ENCODE data around the gene SMLR1. TPM values are rescaled to one million over a fixed set of nuclear protein-coding genes. Genes with fewer than 3 reads are reported as not detected.

The SMLR1 gene
- total and polyA plus RNA-seq, 2 donors (not counting 3 experiments of a cell fraction or from before 2014, with no cell fraction given), result not detected

DNA sequence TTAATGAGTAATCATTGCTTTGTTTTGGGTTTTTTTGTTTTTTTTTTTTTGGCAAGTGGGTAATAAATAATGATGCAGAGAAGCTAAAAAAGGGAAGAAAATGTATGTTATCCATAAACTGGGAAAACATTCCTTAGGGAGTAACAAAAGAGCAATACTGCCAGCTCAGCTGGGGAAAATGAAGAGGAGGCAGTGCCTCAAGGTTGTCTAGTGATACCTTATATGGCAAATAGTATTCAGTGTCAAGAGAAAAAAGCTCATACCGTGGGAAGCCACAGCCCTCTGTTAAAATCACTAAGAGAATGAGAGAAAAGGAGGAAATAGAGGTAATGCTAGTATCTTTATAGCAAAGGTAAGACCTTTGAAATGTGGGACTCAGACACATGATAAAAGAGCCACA, 47.1 kb upstream of the SMLR1 start:
- intact Hi-C loops (cut with micrococcal nuclease), result no loop called here
- H3K4me1 ChIP-seq (ENCODE audit: control insufficient read depth, extremely low read depth, insufficient read depth, low read length), result no peaks in the 10 kb centered on the region
- H3K9ac ChIP-seq (replicated peaks; ENCODE audit: extremely low read depth, insufficient read depth, low read length), result no peak overlapping the region
- no peak for FAIRE-seq
- H2AFZ ChIP-seq (ENCODE audit: low read depth, low read length), result no peak overlapping the region
- H3K79me2 ChIP-seq (ENCODE audit: control insufficient read depth, insufficient read depth, low read length), result no peaks in the 10 kb centered on the region
- H3K4me3 ChIP-seq (replicated peaks in 1 of 3; ENCODE audit: insufficient read depth in 1 of 3, low read depth in 1 of 3, low read length in 3 of 3), result no peak overlapping the region
- H3K9me3 ChIP-seq (replicated peaks; ENCODE audit: control insufficient read depth, insufficient read depth, low read length), result no peaks in the 10 kb centered on the region
- H4K20me1 ChIP-seq (replicated peaks; ENCODE audit: control insufficient read depth, extremely low read depth, insufficient read depth, low read length), result no peaks in the 10 kb centered on the region
- ChIA-PET CTCF (no interaction called here), POLR2A (no interaction called here)
- no peaks in the 10 kb centered on the region for H3K36me3 ChIP-seq (ENCODE audit: control insufficient read depth in 2 of 2, extremely low read depth in 1 of 2, insufficient read depth in 2 of 2, low read length in 2 of 2)
- no peak overlapping the region for H3K4me2 ChIP-seq (ENCODE audit: insufficient read depth, low read length)
- DNase-seq (ENCODE audit: low read depth, low spot score), result no peak
- dilution Hi-C loops (cut with MboI; ENCODE audit: extremely low pct_ligation_motif_present, low sequenced_read_pairs), result no loop called here
- H3K27ac ChIP-seq (ENCODE audit: insufficient read depth, low read depth, low read length), result no peak overlapping the region
- no TSS peak for BruUV-seq (replicated peaks)
- no peaks in the 10 kb centered on the region for H3K9me1 ChIP-seq (replicated peaks; ENCODE audit: control insufficient read depth, extremely low read depth, insufficient read depth, low read length)
- H3K27me3 ChIP-seq (ENCODE audit: control insufficient read depth in 2 of 2, insufficient read depth in 2 of 2, low read length in 2 of 2), result no peaks in the 10 kb centered on the region
- TF ChIP-seq EZH2 (IDR thresholded peaks at IDR 0.05; ENCODE audit: borderline replicate concordance, low read depth, low read length, severe bottlenecking) (no peak), POLR2A (IDR thresholded peaks at IDR 0.05; ENCODE audit: low read depth, low read length) (no peak), POLR2AphosphoS5 (IDR thresholded peaks at IDR 0.05; ENCODE audit: insufficient read depth, low read depth, low read length) (no peak), FOS (IDR thresholded peaks at IDR 0.05; ENCODE audit: borderline replicate concordance, insufficient read depth, low read length) (no peak), JUN (IDR thresholded peaks at IDR 0.05; ENCODE audit: borderline replicate concordance, insufficient read depth, insufficient read length, low read depth) (no peak), MYC (IDR thresholded peaks at IDR 0.05; ENCODE audit: low read depth, low read length) (no peak), GATA2 (IDR thresholded peaks at IDR 0.05; ENCODE audit: insufficient read depth, insufficient read length, low read depth, low read length) (no peak)
- TF ChIP-seq, protein P1, sequence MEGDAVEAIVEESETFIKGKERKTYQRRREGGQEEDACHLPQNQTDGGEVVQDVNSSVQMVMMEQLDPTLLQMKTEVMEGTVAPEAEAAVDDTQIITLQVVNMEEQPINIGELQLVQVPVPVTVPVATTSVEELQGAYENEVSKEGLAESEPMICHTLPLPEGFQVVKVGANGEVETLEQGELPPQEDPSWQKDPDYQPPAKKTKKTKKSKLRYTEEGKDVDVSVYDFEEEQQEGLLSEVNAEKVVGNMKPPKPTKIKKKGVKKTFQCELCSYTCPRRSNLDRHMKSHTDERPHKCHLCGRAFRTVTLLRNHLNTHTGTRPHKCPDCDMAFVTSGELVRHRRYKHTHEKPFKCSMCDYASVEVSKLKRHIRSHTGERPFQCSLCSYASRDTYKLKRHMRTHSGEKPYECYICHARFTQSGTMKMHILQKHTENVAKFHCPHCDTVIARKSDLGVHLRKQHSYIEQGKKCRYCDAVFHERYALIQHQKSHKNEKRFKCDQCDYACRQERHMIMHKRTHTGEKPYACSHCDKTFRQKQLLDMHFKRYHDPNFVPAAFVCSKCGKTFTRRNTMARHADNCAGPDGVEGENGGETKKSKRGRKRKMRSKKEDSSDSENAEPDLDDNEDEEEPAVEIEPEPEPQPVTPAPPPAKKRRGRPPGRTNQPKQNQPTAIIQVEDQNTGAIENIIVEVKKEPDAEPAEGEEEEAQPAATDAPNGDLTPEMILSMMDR (IDR thresholded peaks at IDR 0.05; ENCODE audit: extremely low read depth in 1 of 2, insufficient read depth in 1 of 2, low read depth in 1 of 2, low read length in 2 of 2), result no peak
- TF ChIP-seq, protein P2, sequence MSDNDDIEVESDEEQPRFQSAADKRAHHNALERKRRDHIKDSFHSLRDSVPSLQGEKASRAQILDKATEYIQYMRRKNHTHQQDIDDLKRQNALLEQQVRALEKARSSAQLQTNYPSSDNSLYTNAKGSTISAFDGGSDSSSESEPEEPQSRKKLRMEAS (IDR thresholded peaks at IDR 0.05; ENCODE audit: insufficient read depth, insufficient read length), result no peak
